Ovary (tissue), 3 donors: ENCODE data around the gene KRT39.

Experiments
- CTCF ChIP-seq, 3 donors: fragments of 450-650 bp in 2 of 3; fragments of 200-600 bp in 1 of 3; IDR thresholded peaks; one replicate each; pipeline versions ENCODE4 v1.5.1 to v1.8.0; 2016 to 2022; ENCODE audit warnings: antibody characterized with exemption in 3 of 3, mild to moderate bottlenecking in 1 of 3
- EP300 ChIP-seq: sonication (generic); formaldehyde crosslinking; IDR thresholded peaks from one replicate; pipeline ENCODE4 v1.6.1; 2017; ENCODE audit warnings: antibody characterized with exemption
- POLR2A ChIP-seq: fragments of 450-650 bp; IDR thresholded peaks from one replicate; pipeline ENCODE4 v1.6.1; 2017; ENCODE audit warnings: antibody characterized with exemption, mild to moderate bottlenecking, moderate library complexity
- donor health status: DM: no; HTN: no; CAD: no.

DNA sequence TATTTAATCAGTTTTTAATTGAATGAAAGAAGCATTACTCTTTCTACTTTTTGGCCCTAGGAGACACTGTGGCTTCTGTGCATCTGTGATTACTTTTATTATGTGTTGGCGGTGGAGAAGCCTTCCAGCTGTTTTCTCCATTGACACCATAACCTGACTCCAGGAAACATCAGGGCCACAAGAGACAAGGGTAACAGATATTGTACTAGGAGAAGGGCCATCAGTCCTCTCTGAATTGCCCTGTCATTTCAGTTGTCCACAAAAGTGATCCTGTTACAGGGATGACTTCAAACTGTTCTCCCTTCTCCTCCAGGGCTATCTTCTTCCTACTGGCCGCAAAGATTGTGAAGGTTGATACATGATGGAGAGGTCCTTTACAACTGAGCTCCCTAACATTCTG lies 14.6 kb downstream of the KRT39 start:
- no peak for TF ChIP-seq POLR2A
- TF ChIP-seq CTCF (IDR thresholded peaks at IDR 0.05) = no peak
- TF ChIP-seq EP300 = no peak
